ENCODE data around the gene ACVR1C. TPM values are rescaled to one million over a fixed set of nuclear protein-coding genes. Genes with fewer than 3 reads are reported as not detected.
"Not testable (repeated sequence)": the region's sequence is repeated elsewhere in the genome, so short reads cannot be mapped to it uniquely, and the experiment has no call there.

The ACVR1C gene
- total RNA-seq, 1 experiment from 2014 or later = 0.99 TPM

GRCh38 chr2:157528963-157529751, 99.5 kb downstream of the ACVR1C start:
- BruUV-seq (replicated peaks) = no TSS peak
- TF ChIP-seq CTCF (IDR thresholded peaks at IDR 0.05; ENCODE audit: unreplicated experiment) = no peak
- CTCF ChIA-PET = no interaction called here
- no peak overlapping the region for H3K4me3 Mint-ChIP-seq (ENCODE audit: low read depth, unreplicated experiment)
- no peaks in the 10 kb centered on the region for H3K36me3 Mint-ChIP-seq (ENCODE audit: insufficient read depth, unreplicated experiment)
- no peaks in the 10 kb centered on the region for H3K27me3 Mint-ChIP-seq (ENCODE audit: unreplicated experiment)
- H3K27ac Mint-ChIP-seq (ENCODE audit: unreplicated experiment) = no peak overlapping the region
- intact Hi-C loops (cut with micrococcal nuclease; ENCODE audit: unreplicated experiment) = no loop called here
- DNase-seq = no peak
- H3K4me1 Mint-ChIP-seq (ENCODE audit: low read depth, unreplicated experiment) = no peaks in the 10 kb centered on the region
- H3K9me3 Mint-ChIP-seq (ENCODE audit: low read depth, unreplicated experiment) = no peaks in the 10 kb centered on the region

DNA sequence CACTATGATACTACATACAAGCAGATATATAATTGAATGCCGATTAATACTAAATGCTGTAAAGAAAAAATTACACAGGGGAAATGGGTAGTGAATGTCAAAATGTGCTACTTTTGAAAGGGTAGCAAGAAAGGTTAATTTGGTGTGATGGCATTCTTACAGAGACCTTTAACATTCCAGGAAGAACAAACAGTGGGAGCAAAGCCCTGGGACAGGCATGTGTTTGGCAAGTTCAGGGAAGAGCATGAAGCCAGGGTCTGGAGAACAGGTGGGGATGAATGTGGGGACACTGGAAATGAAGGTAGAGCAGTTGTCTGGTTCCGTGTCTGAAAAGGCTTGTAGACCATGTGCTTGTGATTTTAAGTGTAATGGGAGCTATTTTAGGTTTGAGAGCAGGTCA, 102.6 kb downstream of the ACVR1C start:
- Mint-ChIP-seq H3K27me3 (ENCODE audit: unreplicated experiment) (no peaks in the 10 kb centered on the region), H3K9me3 (ENCODE audit: low read depth, unreplicated experiment) (no peaks in the 10 kb centered on the region), H3K36me3 (ENCODE audit: insufficient read depth, unreplicated experiment) (no peaks in the 10 kb centered on the region), H3K4me3 (ENCODE audit: low read depth, unreplicated experiment) (no peak overlapping the region), H3K4me1 (ENCODE audit: low read depth, unreplicated experiment) (no peaks in the 10 kb centered on the region), H3K27ac (ENCODE audit: unreplicated experiment) (no peak overlapping the region)
- intact Hi-C loops (cut with micrococcal nuclease; ENCODE audit: unreplicated experiment) = no loop called here
- DNase-seq = no peak
- BruUV-seq (replicated peaks) = no TSS peak
- TF ChIP-seq CTCF (IDR thresholded peaks at IDR 0.05; ENCODE audit: unreplicated experiment) = no peak
- CTCF ChIA-PET = no interaction called here

DNA sequence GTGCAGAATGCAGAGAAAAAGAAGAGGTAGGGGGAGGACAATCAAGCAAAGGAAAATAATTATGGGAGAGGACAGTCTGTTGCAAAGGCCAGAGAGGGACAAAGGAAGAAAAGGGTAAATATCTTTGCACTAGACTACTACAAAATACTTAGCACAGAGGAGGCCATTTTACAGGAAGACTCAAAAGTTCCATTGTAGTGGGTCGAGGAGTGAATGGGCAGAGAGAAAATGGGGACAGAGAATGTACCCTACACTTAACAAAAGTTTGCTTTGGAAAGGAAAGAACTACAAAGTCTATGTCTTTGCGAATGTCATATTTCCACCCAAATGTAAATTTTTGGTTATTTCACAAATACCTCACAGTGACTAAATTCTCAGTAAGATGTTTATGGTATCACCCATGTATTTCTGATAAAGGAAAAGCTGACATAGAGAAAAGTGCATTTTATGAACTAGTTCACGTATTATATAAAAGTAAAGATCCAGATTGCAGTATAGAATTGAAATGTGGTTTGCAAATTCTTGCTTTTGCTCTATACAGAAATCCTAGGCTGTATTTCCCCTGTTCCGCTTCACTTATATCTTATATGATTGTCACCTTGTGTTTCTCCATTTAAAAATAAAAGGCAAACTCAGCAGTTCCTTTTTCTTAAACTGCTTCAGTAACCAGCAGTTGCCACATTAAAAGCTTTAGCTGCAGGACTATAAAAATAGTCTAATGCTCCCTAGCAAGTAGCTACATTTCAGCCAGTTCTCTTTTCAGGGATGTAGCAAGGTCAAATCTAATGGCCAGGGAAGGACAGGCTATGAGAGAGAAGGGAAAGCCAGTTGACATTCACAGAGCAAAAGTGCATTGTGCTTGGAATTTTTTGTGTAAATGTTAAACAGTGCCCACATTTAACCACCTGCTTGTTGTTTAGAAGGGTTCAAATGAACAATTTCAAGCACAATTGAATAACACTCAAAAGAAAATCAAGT, 105.1 kb downstream of the ACVR1C start:
- Mint-ChIP-seq H3K9me3 (ENCODE audit: low read depth, unreplicated experiment) (no peaks in the 10 kb centered on the region), H3K27ac (ENCODE audit: unreplicated experiment) (no peak overlapping the region), H3K36me3 (ENCODE audit: insufficient read depth, unreplicated experiment) (no peaks in the 10 kb centered on the region), H3K4me3 (ENCODE audit: low read depth, unreplicated experiment) (no peak overlapping the region), H3K27me3 (ENCODE audit: unreplicated experiment) (no peaks in the 10 kb centered on the region), H3K4me1 (ENCODE audit: low read depth, unreplicated experiment) (no peaks in the 10 kb centered on the region)
- intact Hi-C loops (cut with micrococcal nuclease; ENCODE audit: unreplicated experiment) = no loop called here
- no peak for TF ChIP-seq CTCF (IDR thresholded peaks at IDR 0.05; ENCODE audit: unreplicated experiment)
- no peak for DNase-seq
- no TSS peak for BruUV-seq (replicated peaks)
- CTCF ChIA-PET = no interaction called here

- H3K36me3 Mint-ChIP-seq (ENCODE audit: insufficient read depth, unreplicated experiment); CTCF ChIA-PET; H3K27ac Mint-ChIP-seq (ENCODE audit: unreplicated experiment); DNase-seq; H3K27me3 Mint-ChIP-seq (ENCODE audit: unreplicated experiment); intact Hi-C loops (cut with micrococcal nuclease; ENCODE audit: unreplicated experiment); H3K4me3 Mint-ChIP-seq (ENCODE audit: low read depth, unreplicated experiment); H3K4me1 Mint-ChIP-seq (ENCODE audit: low read depth, unreplicated experiment); BruUV-seq (replicated peaks); H3K9me3 Mint-ChIP-seq (ENCODE audit: low read depth, unreplicated experiment): not testable (repeated sequence)
Observed at GRCh38 chr2:157514966-157515365, 113.7 kb downstream of the ACVR1C start.

All from Calu3 (cell line).